Glutamatergic neuron (in vitro differentiated cells): ENCODE measurements around the gene AGTR1. TPM values are rescaled to one million over a fixed set of nuclear protein-coding genes. Genes with fewer than 3 reads are reported as not detected.
"Not testable (repeated sequence)": the region's sequence is repeated elsewhere in the genome, so short reads cannot be mapped to it uniquely, and the experiment has no call there.

Experiments
- DNase-seq: peaks from one replicate; pipeline ENCODE4 v3.0.0; 2022
- H3K27ac Mint-ChIP-seq: one replicate; pipeline ENCODE4 v1.8.0; 2020; ENCODE audit warnings: mild to moderate bottlenecking, mixed read lengths, inconsistent platforms; ENCODE audit not compliant: unreplicated experiment
- H3K27me3 Mint-ChIP-seq: one replicate; pipeline ENCODE4 v1.8.0; 2020; ENCODE audit warnings: mild to moderate bottlenecking, moderate library complexity, mixed read lengths, inconsistent platforms; ENCODE audit not compliant: unreplicated experiment
- H3K36me3 Mint-ChIP-seq: one replicate; pipeline ENCODE4 v1.8.0; 2020; ENCODE audit warnings: mild to moderate bottlenecking, mixed read lengths, inconsistent platforms; ENCODE audit not compliant: unreplicated experiment
- H3K4me1 Mint-ChIP-seq: one replicate; pipeline ENCODE4 v1.8.0; 2020; ENCODE audit warnings: mild to moderate bottlenecking, low read depth, mixed read lengths, inconsistent platforms; ENCODE audit not compliant: unreplicated experiment
- H3K4me3 Mint-ChIP-seq: one replicate; pipeline ENCODE4 v1.8.0; 2020; ENCODE audit warnings: mild to moderate bottlenecking, mixed read lengths, inconsistent platforms; ENCODE audit not compliant: unreplicated experiment
- H3K9me3 Mint-ChIP-seq: one replicate; pipeline ENCODE4 v1.8.0; 2020; ENCODE audit warnings: mild to moderate bottlenecking, moderate library complexity, mixed read lengths, inconsistent platforms; ENCODE audit not compliant: unreplicated experiment
- CTCF ChIP-seq: fragments of 200-600 bp; sonication (generic); IDR thresholded peaks from one replicate; pipeline ENCODE4 v1.5.0; 2021; ENCODE audit not compliant: partially characterized antibody, unreplicated experiment
- total RNA-seq: library from RNA; stranded (reverse); fragmentation: NEBNext Ultra II Directional; extraction: Animal tissue kit (Norgen Biotek cat#: 25700); gene quantifications from one replicate; pipeline ENCODE4 v1.2.1, GENCODE V29; 2021; ENCODE audit not compliant: unreplicated experiment

Gene AGTR1
- total RNA-seq, 1 donor from 2014 or later, result not detected

GRCh38 chr3:148746053-148746452 is 48.4 kb downstream of the AGTR1 start:
- H3K9me3 Mint-ChIP-seq, result no peaks in the 10 kb centered on the region
- no peaks in the 10 kb centered on the region for H3K27me3 Mint-ChIP-seq
- peaks cover 2% of the 10 kb centered on the region for H3K4me1 Mint-ChIP-seq
- TF ChIP-seq CTCF, result no peak
- DNase-seq, result no peak
- H3K36me3 Mint-ChIP-seq, result no peaks in the 10 kb centered on the region
- H3K27ac Mint-ChIP-seq, result no peak overlapping the region
- H3K4me3 Mint-ChIP-seq, result no peak overlapping the region

- Mint-ChIP-seq H3K36me3 (no peaks in the 10 kb centered on the region), H3K4me1 (peaks cover 2% of the 10 kb centered on the region), H3K9me3 (no peaks in the 10 kb centered on the region), H3K27me3 (no peaks in the 10 kb centered on the region), H3K27ac (no peak overlapping the region), H3K4me3 (no peak overlapping the region)
- no peak for DNase-seq
- no peak for TF ChIP-seq CTCF
These were observed 50.6 kb downstream of the AGTR1 start for GRCh38 chr3:148748283-148748682.

GRCh38 chr3:148750296-148750695 is 52.6 kb downstream of the AGTR1 start:
- DNase-seq, result no peak
- Mint-ChIP-seq H3K9me3 (no peaks in the 10 kb centered on the region), H3K36me3 (no peaks in the 10 kb centered on the region), H3K27ac (no peak overlapping the region), H3K4me1 (peaks cover 2% of the 10 kb centered on the region), H3K27me3 (no peaks in the 10 kb centered on the region), H3K4me3 (no peak overlapping the region)
- no peak for TF ChIP-seq CTCF

GRCh38 chr3:148751461-148751860 is 53.8 kb downstream of the AGTR1 start:
- Mint-ChIP-seq H3K9me3 (no peaks in the 10 kb centered on the region), H3K4me3 (no peak overlapping the region), H3K4me1 (peaks cover 2% of the 10 kb centered on the region), H3K36me3 (no peaks in the 10 kb centered on the region), H3K27ac (no peak overlapping the region), H3K27me3 (no peaks in the 10 kb centered on the region)
- no peak for TF ChIP-seq CTCF
- no peak for DNase-seq

GRCh38 chr3:148753385-148753784 is 55.7 kb downstream of the AGTR1 start:
- DNase-seq, H3K36me3 Mint-ChIP-seq, H3K4me1 Mint-ChIP-seq, H3K4me3 Mint-ChIP-seq, H3K27me3 Mint-ChIP-seq, H3K9me3 Mint-ChIP-seq, H3K27ac Mint-ChIP-seq: not testable (repeated sequence)

GRCh38 chr3:148755570-148755969 is 57.9 kb downstream of the AGTR1 start:
- Mint-ChIP-seq H3K4me3 (no peak overlapping the region), H3K4me1 (peaks cover 1% of the 10 kb centered on the region), H3K9me3 (no peaks in the 10 kb centered on the region), H3K36me3 (no peaks in the 10 kb centered on the region), H3K27me3 (no peaks in the 10 kb centered on the region), H3K27ac (no peak overlapping the region)
- TF ChIP-seq CTCF, result no peak
- DNase-seq, result no peak
